HepG2 (cell line): Measurements from ENCODE around the gene GTPBP6. TPM values are rescaled to one million over a fixed set of nuclear protein-coding genes. Genes with fewer than 3 reads are reported as not detected.

Source experiments
- ATAC-seq: fragments of 200-7000 bp; cut with Tn5 transposase; 3 replicates; pipeline ENCODE4 v1.9.1; 2020; ENCODE audit warnings: mild to moderate bottlenecking, moderate library complexity
- BruUV-seq: library from RNA; stranded (reverse); fragments of 400-500 nt; replicated peaks from 2 replicates; lab custom pipeline; 2021; lab: Mats Ljungman, UMichigan
- CTCF ChIA-PET: fragments of 300-600 bp; formaldehyde crosslinking; extraction: SDS; loops from one replicate; lab custom pipeline; 2021; ENCODE audit warnings: low total read pairs, inconsistent platforms, low intra/inter-chr PET ratio; lab: Yijun Ruan, JAX
- POLR2A ChIA-PET: fragments of 350-600 bp; sonication (Branson Sonifier 250); formaldehyde crosslinking; loops from one replicate; lab custom pipeline; 2020; ENCODE audit warnings: antibody characterized with exemption, inconsistent platforms; lab: Yijun Ruan, JAX
- DNase-seq: peaks from one replicate; pipeline ENCODE4 v3.0.0-alpha.2; 2015; ENCODE audit warnings: low spot score
- FAIRE-seq: peaks from 3 replicates; lab custom pipeline; 2011; peaks lifted over from hg19 to GRCh38; lab: Jason Lieb, UNC
- H2AFZ ChIP-seq: one replicate; pipeline ENCODE4 v1.6.1; 2011; ENCODE audit warnings: low read length, inconsistent platforms
- H3K27ac ChIP-seq: fragments of 300-600 bp; 3 replicates; pipeline ENCODE4 v1.8.0; 2011; ENCODE audit warnings: mixed run types, mild to moderate bottlenecking, mixed read lengths, low read length, inconsistent platforms; ENCODE audit not compliant: insufficient read depth; ENCODE audit errors: extremely low read length
- H3K27me3 ChIP-seq, 2 experiments: fragments of 200-600 bp in 1 of 2; 2 replicates in 1 of 2; 3 replicates in 1 of 2; pipeline versions ENCODE4 v1.6.0 to v1.8.0; 2011; ENCODE audit warnings: low read length in 2 of 2, mild to moderate bottlenecking in 2 of 2, moderate library complexity in 2 of 2, inconsistent platforms in 1 of 2; ENCODE audit not compliant: insufficient read depth in 2 of 2, control insufficient read depth in 1 of 2
- H3K36me3 ChIP-seq, 2 experiments: fragments of 200-600 bp in 1 of 2; replicated peaks in 1 of 2; 2 replicates in 1 of 2; 3 replicates in 1 of 2; pipeline versions ENCODE4 v1.5.1 to v1.8.0; 2011; ENCODE audit warnings: low read length in 2 of 2, inconsistent platforms in 1 of 2; ENCODE audit not compliant: insufficient read depth in 2 of 2, control insufficient read depth in 1 of 2
- H3K4me1 ChIP-seq: 2 replicates; pipeline ENCODE4 v1.5.1; 2012; ENCODE audit warnings: low read length, inconsistent platforms; ENCODE audit not compliant: insufficient read depth
- H3K4me2 ChIP-seq: 2 replicates; pipeline ENCODE4 v1.6.0; 2011; ENCODE audit warnings: low read depth, low read length, inconsistent platforms
- H3K4me3 ChIP-seq, 3 experiments: fragments of 200-600 bp in 1 of 3; sonication (generic), shearing (Covaris generic) in 1 of 3; replicated peaks in 1 of 3; 2 replicates each; pipeline ENCODE4 v1.5.1; 2011 to 2016; ENCODE audit warnings: low read length in 3 of 3, inconsistent platforms in 2 of 3, low read depth in 2 of 3, mild to moderate bottlenecking in 2 of 3, control low read depth in 1 of 3, mixed read lengths in 1 of 3; ENCODE audit not compliant: insufficient read depth in 1 of 3
- H3K79me2 ChIP-seq: one replicate; pipeline ENCODE4 v1.6.1; 2011; ENCODE audit warnings: low read length, inconsistent platforms; ENCODE audit not compliant: insufficient read depth
- H3K9ac ChIP-seq: 2 replicates; pipeline ENCODE4 v1.6.0; 2011; ENCODE audit warnings: mild to moderate bottlenecking, low read depth, low read length, inconsistent platforms; ENCODE audit not compliant: insufficient read depth
- H3K9me3 ChIP-seq: 2 replicates; pipeline ENCODE4 v1.5.1; 2012; ENCODE audit warnings: mild to moderate bottlenecking, low read length
- H4K20me1 ChIP-seq: 2 replicates; pipeline ENCODE4 v1.6.0; 2011; ENCODE audit warnings: inconsistent platforms, mild to moderate bottlenecking, low read length, moderate library complexity; ENCODE audit not compliant: insufficient read depth
- ATF4 ChIP-seq, 2 experiments: fragments of 450-650 bp in 1 of 2; sonication (generic) in 1 of 2; formaldehyde crosslinking; IDR thresholded peaks; 2 replicates each; pipeline versions ENCODE4 v1.5.0 to v1.8.0; 2020 to 2022; ENCODE audit warnings: mild to moderate bottlenecking in 1 of 2, missing genetic modification reagents in 1 of 2
- BORCS8-MEF2B ChIP-seq: sonication (generic); formaldehyde crosslinking; IDR thresholded peaks from 2 replicates; pipeline ENCODE4 v1.8.0; 2022; ENCODE audit warnings: mild to moderate bottlenecking, missing genetic modification reagents
- BRD4 ChIP-seq: sonication (generic); formaldehyde crosslinking; IDR thresholded peaks from 2 replicates; pipeline ENCODE4 v1.4.0; 2020; ENCODE audit warnings: missing genetic modification reagents
- CENPX ChIP-seq: sonication (generic); formaldehyde crosslinking; IDR thresholded peaks from 2 replicates; pipeline ENCODE4 v1.9.0; 2021; ENCODE audit warnings: mild to moderate bottlenecking, missing genetic modification reagents, moderate library complexity
- CSRNP1 ChIP-seq: sonication (generic); formaldehyde crosslinking; IDR thresholded peaks from 2 replicates; pipeline ENCODE4 v1.8.1; 2023; ENCODE audit warnings: mild to moderate bottlenecking, missing genetic modification reagents
- DMAP1 ChIP-seq: IDR thresholded peaks from 2 replicates; pipeline ENCODE4 v1.6.1; 2016
- HNRNPK ChIP-seq: fragments of 200-400 bp; formaldehyde crosslinking; IDR thresholded peaks from 2 replicates; pipeline ENCODE4 v1.6.1; 2018; ENCODE audit warnings: low read length, low read depth, moderate library complexity, mild to moderate bottlenecking; ENCODE audit not compliant: poor library complexity, severe bottlenecking
- JARID2 ChIP-seq: sonication (generic); formaldehyde crosslinking; IDR thresholded peaks from 2 replicates; pipeline ENCODE4 v1.8.1; 2023; ENCODE audit warnings: missing genetic modification reagents, inconsistent platforms; ENCODE audit not compliant: insufficient replicate concordance
- KLF15 ChIP-seq: sonication (generic); formaldehyde crosslinking; IDR thresholded peaks from 2 replicates; pipeline ENCODE4 v1.8.1; 2023; ENCODE audit warnings: borderline replicate concordance, mild to moderate bottlenecking, inconsistent platforms, missing genetic modification reagents, mixed read lengths
- MED1 ChIP-seq: sonication (generic); formaldehyde crosslinking; IDR thresholded peaks from 2 replicates; pipeline ENCODE4 v1.4.0; 2020; ENCODE audit warnings: missing genetic modification reagents
- PAWR ChIP-seq: sonication (generic); formaldehyde crosslinking; IDR thresholded peaks from 2 replicates; pipeline ENCODE4 v1.4.0; 2020; ENCODE audit warnings: missing genetic modification reagents, mild to moderate bottlenecking, borderline replicate concordance
- ZNF232 ChIP-seq: sonication (generic); formaldehyde crosslinking; IDR thresholded peaks from 2 replicates; pipeline ENCODE4 v1.4.0; 2020; ENCODE audit warnings: missing genetic modification reagents, borderline replicate concordance
- ZNF280D ChIP-seq: sonication (generic); formaldehyde crosslinking; IDR thresholded peaks from 2 replicates; pipeline ENCODE4 v1.5.1; 2020; ENCODE audit warnings: mild to moderate bottlenecking, missing genetic modification reagents
- ZNF550 ChIP-seq: sonication (generic); formaldehyde crosslinking; IDR thresholded peaks from 2 replicates; pipeline ENCODE4 v1.4.0; 2020; ENCODE audit warnings: mild to moderate bottlenecking, missing genetic modification reagents, borderline replicate concordance
- ZNF709 ChIP-seq: sonication (generic); formaldehyde crosslinking; IDR thresholded peaks from 2 replicates; pipeline ENCODE4 v1.5.0; 2020; ENCODE audit warnings: mild to moderate bottlenecking, missing genetic modification reagents
- ZNF776 ChIP-seq: sonication (generic); formaldehyde crosslinking; IDR thresholded peaks from 2 replicates; pipeline ENCODE4 v1.4.0; 2020; ENCODE audit warnings: mild to moderate bottlenecking, missing genetic modification reagents
- ZNF782 ChIP-seq: sonication (generic); formaldehyde crosslinking; IDR thresholded peaks from 2 replicates; pipeline ENCODE4 v1.4.0; 2020; ENCODE audit warnings: missing genetic modification reagents, mild to moderate bottlenecking, borderline replicate concordance
- WGBS: methylation state at CpG from one replicate; pipeline ENCODE4 v1.1.6; 2017; ENCODE audit warnings: low lambda C conversion rate; 5-methylcytosine and 5-hydroxymethylcytosine counted together
- in situ Hi-C: cut with HindIII; loops from 2 replicates; pipeline ENCODE4 v1.10.0; 2017; ENCODE audit warnings: low pct_unique_long_range_greater_than_20kb; ENCODE audit not compliant: extremely low pct_ligation_motif_present
- intact Hi-C: fragments of 100-400 bp; cut with micrococcal nuclease; formaldehyde crosslinking; loops from one replicate; pipeline ENCODE4 v1.10.0; 2022; ENCODE audit not compliant: unreplicated experiment
- polyA plus RNA-seq, 8 experiments: library from polyadenylated mRNA; depleted of rRNA in 3 of 8; stranded (reverse) in 7 of 8; unstranded in 1 of 8; fragments of >200 nt; fragmentation: Illumina TruSeq in 4 of 8; extraction: Trizol in 4 of 8; gene quantifications; 2 replicates each; pipeline versions ENCODE4 v1.2.1 to v1.2.3, GENCODE V29; 2011 to 2016; ENCODE audit warnings: low read depth in 4 of 8, missing spikeins in 1 of 8, mixed read lengths in 1 of 8; ENCODE audit not compliant: insufficient read depth in 1 of 8
- total RNA-seq, 5 experiments: library from RNA; depleted of rRNA; stranded (reverse); fragments of >200 nt; fragmentation: Illumina TruSeq; extraction: Trizol; gene quantifications; 2 replicates each; pipeline ENCODE4 v1.2.3, GENCODE V29; 2016; ENCODE audit warnings: low read depth in 1 of 5

GTPBP6 gene
- total and polyA plus RNA-seq, 2 of the 13 experiments (the other 11 are each of a cell fraction or from before 2014, with no cell fraction given), result 20.2 to 39.6 TPM

DNA sequence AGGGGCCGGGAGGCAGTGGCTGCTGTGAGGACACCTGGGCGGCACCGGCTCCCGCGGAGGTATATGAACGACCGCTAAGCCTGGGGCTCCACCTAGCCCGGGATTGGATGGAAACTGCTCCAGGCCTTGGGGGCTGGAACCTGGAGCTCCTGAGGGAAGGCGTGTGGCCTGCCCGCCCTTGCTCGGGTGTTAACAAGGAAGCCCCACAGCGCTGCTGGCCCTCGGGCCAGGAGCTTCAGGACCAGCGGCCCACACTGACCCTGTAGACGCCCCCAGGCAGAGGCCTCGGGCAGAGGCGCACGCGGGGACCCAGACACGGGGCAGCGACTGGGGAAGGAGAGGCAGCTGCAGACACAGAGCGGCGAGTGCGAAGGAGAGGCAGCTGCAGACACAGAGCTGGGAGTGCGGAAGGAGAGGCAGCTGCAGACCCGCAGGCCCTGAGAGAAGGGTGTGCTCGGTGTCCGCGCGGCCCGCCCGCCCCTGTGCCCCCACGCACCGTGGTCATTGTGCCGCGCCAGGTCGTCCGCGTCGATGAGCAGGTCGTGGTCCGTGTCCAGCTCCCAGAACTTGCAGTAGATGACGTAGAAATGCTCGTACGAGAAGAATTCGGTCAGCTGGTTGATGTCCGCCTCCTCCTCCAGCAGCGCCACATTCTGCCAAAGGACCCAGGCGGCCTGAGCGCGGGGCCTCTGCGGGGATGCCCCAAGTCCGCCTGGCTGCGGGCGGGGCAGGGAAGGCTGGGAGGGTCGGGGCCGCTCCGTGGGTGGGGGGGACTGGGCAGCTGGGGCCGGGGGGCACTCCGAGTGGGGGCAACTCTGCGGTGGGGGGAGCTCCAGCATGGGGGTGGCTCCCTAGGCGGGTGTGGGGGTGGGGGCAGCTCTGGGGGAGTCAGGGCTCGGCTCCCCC is 26.7 kb upstream of the GTPBP6 start:
- ChIA-PET POLR2A (no interaction called here), CTCF (no interaction called here)
- Histone ChIP-seq H3K79me2 (no peaks in the 10 kb centered on the region), H4K20me1 (no peaks in the 10 kb centered on the region), H3K4me3 (no peak overlapping the region), H3K27ac (no peak overlapping the region), H3K4me1 (0 out of 2 replicates have a peak, but pooled peaks cover 5% of the 10 kb centered on the region), H3K9ac (no peak overlapping the region), H3K36me3 (peaks cover 0 to 7% of the 10 kb centered on the region in 2 experiments; a peak in 2 of 5 replicates), H2AFZ (no peak overlapping the region), H3K9me3 (no peaks in the 10 kb centered on the region), H3K4me2 (no peak overlapping the region), H3K27me3 (no peaks in the 10 kb centered on the region)
- 93% methylated on average over 46 of the region's 63 CpGs for WGBS
- DNase-seq (no peak), ATAC-seq (no peak), FAIRE-seq (no peak)
- intact Hi-C loops (no loop called here), in situ Hi-C loops (no loop called here)
- TF ChIP-seq HNRNPK (no peak), KLF15 (CRISPR knock-in tag) (no peak), CENPX (CRISPR knock-in tag) (no peak), CSRNP1 (no peak), DMAP1 (CRISPR knock-in tag) (no peak), ZNF232 (no peak), JARID2 (CRISPR knock-in tag) (no peak), PAWR (CRISPR knock-in tag) (no peak), ATF4 (CRISPR knock-in tag; IDR thresholded peaks at IDR 0.05) (no peak), BRD4 (no peak), ZNF709 (CRISPR knock-in tag) (no peak), ZNF550 (no peak), ZNF280D (CRISPR knock-in tag) (no peak), ZNF782 (CRISPR knock-in tag) (no peak), BORCS8-MEF2B (CRISPR knock-in tag) (no peak), ZNF776 (CRISPR knock-in tag) (no peak), MED1 (CRISPR knock-in tag) (no peak)
- BruUV-seq, result no TSS peak
